Measurements from ENCODE around the gene ABTB2. TPM values are rescaled to one million over a fixed set of nuclear protein-coding genes. Genes with fewer than 3 reads are reported as not detected.

ABTB2 gene
- total RNA-seq, 1 donor from 2014 or later = 0.89 TPM

DNA sequence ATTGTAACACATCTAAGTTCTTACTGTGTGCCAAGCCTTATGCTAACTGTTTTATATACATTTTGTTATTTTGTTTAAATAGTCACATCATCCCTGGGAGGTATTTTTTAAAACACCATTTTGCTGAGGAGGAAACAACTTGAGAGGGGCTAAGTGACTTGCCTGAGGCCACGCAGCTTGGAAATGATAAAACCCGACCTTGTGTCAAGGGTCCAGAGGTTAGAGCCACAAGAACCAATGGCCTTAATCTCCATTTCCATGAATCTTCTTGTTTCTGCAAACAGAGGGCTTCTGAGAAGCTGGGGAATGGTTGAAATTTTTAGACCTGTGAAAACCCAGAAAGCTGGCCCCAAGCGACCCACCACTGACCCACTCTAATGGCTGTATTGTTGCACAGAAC is 16.7 kb downstream of the ABTB2 start:
- no peaks in the 10 kb centered on the region for H3K36me3 Mint-ChIP-seq (ENCODE audit: unreplicated experiment)
- H3K27me3 Mint-ChIP-seq (ENCODE audit: unreplicated experiment) = peaks cover 27% of the 10 kb centered on the region
- TF ChIP-seq, protein P1, sequence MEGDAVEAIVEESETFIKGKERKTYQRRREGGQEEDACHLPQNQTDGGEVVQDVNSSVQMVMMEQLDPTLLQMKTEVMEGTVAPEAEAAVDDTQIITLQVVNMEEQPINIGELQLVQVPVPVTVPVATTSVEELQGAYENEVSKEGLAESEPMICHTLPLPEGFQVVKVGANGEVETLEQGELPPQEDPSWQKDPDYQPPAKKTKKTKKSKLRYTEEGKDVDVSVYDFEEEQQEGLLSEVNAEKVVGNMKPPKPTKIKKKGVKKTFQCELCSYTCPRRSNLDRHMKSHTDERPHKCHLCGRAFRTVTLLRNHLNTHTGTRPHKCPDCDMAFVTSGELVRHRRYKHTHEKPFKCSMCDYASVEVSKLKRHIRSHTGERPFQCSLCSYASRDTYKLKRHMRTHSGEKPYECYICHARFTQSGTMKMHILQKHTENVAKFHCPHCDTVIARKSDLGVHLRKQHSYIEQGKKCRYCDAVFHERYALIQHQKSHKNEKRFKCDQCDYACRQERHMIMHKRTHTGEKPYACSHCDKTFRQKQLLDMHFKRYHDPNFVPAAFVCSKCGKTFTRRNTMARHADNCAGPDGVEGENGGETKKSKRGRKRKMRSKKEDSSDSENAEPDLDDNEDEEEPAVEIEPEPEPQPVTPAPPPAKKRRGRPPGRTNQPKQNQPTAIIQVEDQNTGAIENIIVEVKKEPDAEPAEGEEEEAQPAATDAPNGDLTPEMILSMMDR (IDR thresholded peaks at IDR 0.05) = no peak
- peaks cover 13% of the 10 kb centered on the region for H3K4me1 Mint-ChIP-seq (ENCODE audit: unreplicated experiment)
- no peak for DNase-seq (ENCODE audit: extremely low spot score, unreplicated experiment)
- no peaks in the 10 kb centered on the region for H3K9me3 Mint-ChIP-seq (ENCODE audit: unreplicated experiment)
- H3K27ac Mint-ChIP-seq (ENCODE audit: unreplicated experiment) = no peak overlapping the region
- H3K4me3 Mint-ChIP-seq (ENCODE audit: unreplicated experiment) = no peak overlapping the region

DNA sequence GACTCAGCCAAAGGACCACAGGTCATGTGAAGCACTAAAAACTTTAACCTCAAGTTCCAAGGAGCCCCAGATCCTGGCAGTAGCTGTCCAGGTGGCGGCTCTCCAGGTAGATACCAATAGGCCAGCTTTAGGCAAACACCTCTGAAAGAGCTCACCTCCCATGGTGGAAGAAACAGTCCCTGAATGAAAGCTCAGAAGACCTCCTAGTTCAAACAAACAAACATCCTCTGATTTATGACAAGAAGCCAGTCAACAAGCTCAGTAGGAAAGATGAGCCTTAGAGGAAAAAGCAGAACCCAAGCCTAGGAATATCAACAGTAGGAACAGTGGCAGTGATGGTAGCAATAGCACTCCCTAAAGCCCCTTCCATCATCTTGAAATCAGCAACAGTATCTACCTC is 17.2 kb downstream of the ABTB2 start:
- TF ChIP-seq, protein P1 (IDR thresholded peaks at IDR 0.05) = no peak
- H3K36me3 Mint-ChIP-seq (ENCODE audit: unreplicated experiment) = no peaks in the 10 kb centered on the region
- no peak overlapping the region for H3K4me3 Mint-ChIP-seq (ENCODE audit: unreplicated experiment)
- DNase-seq (ENCODE audit: extremely low spot score, unreplicated experiment) = no peak
- no peak overlapping the region for H3K27ac Mint-ChIP-seq (ENCODE audit: unreplicated experiment)
- peaks cover 10% of the 10 kb centered on the region for H3K4me1 Mint-ChIP-seq (ENCODE audit: unreplicated experiment)
- H3K27me3 Mint-ChIP-seq (ENCODE audit: unreplicated experiment) = peaks cover 29% of the 10 kb centered on the region
- no peaks in the 10 kb centered on the region for H3K9me3 Mint-ChIP-seq (ENCODE audit: unreplicated experiment)

DNA sequence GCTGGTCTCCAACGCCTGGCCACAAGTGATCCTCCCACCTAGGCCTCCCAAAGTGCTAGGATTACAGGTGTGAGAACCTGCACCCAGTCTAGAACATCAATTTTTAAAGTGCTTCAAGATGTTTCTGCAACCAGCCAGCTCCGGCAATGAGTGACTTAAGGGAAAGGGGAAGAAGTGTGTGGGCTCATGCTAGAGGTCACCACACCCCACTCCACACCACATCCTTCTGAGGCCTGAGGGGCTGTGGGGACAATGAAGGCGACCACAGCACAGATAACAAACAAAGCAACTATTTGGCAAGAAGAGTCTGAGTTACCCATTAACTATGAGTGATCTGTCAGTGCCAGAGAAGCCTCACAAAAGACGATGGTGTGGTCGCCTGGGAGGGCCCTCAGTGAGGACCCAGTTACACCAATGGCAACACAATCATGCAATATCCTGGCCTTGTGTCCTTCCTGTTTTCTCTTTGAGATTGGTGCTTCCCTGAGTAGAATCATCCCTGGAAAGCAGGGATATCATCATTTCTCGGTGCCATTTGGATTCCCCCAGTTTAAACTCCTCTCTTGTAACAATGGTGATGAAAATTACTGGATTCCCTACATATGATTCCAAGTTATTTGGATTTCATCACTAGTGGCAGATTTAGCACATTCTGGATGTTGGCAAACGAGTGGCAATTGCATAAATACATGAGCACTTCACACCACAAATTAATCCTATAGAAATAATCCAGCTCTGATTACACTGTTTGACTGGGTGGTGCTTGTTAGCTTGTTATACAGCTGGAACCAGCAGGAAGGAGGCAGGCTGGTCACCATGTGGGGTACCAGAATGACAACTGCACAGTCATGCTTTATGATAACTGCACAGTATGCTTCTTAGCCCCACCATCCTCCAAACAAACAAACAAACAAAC is 18.4 kb downstream of the ABTB2 start:
- no peak overlapping the region for H3K27ac Mint-ChIP-seq (ENCODE audit: unreplicated experiment)
- H3K4me3 Mint-ChIP-seq (ENCODE audit: unreplicated experiment) = no peak overlapping the region
- H3K27me3 Mint-ChIP-seq (ENCODE audit: unreplicated experiment) = peaks cover 40% of the 10 kb centered on the region
- no peak for DNase-seq (ENCODE audit: extremely low spot score, unreplicated experiment)
- TF ChIP-seq, protein P1 (IDR thresholded peaks at IDR 0.05) = no peak
- no peaks in the 10 kb centered on the region for H3K9me3 Mint-ChIP-seq (ENCODE audit: unreplicated experiment)
- H3K4me1 Mint-ChIP-seq (ENCODE audit: unreplicated experiment) = no peaks in the 10 kb centered on the region
- H3K36me3 Mint-ChIP-seq (ENCODE audit: unreplicated experiment) = no peaks in the 10 kb centered on the region

- H3K27ac Mint-ChIP-seq (ENCODE audit: unreplicated experiment) = no peak overlapping the region
- no peak overlapping the region for H3K4me3 Mint-ChIP-seq (ENCODE audit: unreplicated experiment)
- no peaks in the 10 kb centered on the region for H3K9me3 Mint-ChIP-seq (ENCODE audit: unreplicated experiment)
- peaks cover 7% of the 10 kb centered on the region for H3K4me1 Mint-ChIP-seq (ENCODE audit: unreplicated experiment)
- TF ChIP-seq, protein P1 (IDR thresholded peaks at IDR 0.05) = no peak
- no peak for DNase-seq (ENCODE audit: extremely low spot score, unreplicated experiment)
- no peaks in the 10 kb centered on the region for H3K36me3 Mint-ChIP-seq (ENCODE audit: unreplicated experiment)
- H3K27me3 Mint-ChIP-seq (ENCODE audit: unreplicated experiment) = peaks cover 52% of the 10 kb centered on the region
These were observed 20.8 kb downstream of the ABTB2 start for GRCh38 chr11:34337016-34337415.

GRCh38 chr11:34335801-34336200 is 22.0 kb downstream of the ABTB2 start:
- TF ChIP-seq, protein P1 (IDR thresholded peaks at IDR 0.05) = no peak
- Mint-ChIP-seq H3K27me3 (ENCODE audit: unreplicated experiment) (peaks cover 48% of the 10 kb centered on the region), H3K4me1 (ENCODE audit: unreplicated experiment) (peaks cover 19% of the 10 kb centered on the region), H3K4me3 (ENCODE audit: unreplicated experiment) (no peak overlapping the region), H3K36me3 (ENCODE audit: unreplicated experiment) (no peaks in the 10 kb centered on the region), H3K9me3 (ENCODE audit: unreplicated experiment) (no peaks in the 10 kb centered on the region), H3K27ac (ENCODE audit: unreplicated experiment) (no peak overlapping the region)
- DNase-seq (ENCODE audit: extremely low spot score, unreplicated experiment) = no peak
